ENCODE data around the gene MRPS22. TPM values are rescaled to one million over a fixed set of nuclear protein-coding genes. Genes with fewer than 3 reads are reported as not detected.

The MRPS22 gene
- 53.2 TPM for total RNA-seq

GRCh38 chr3:139343895-139344856 lies at the start of gene MRPS22:
Gene MRPS22 (plus strand): TSS chr3:139344020. CDS start chr3:139344027, 7 bp downstream.

GRCh38 chr3:139389552-139390368 lies 45.9 kb downstream of the MRPS22 start, which contains the start of gene COPB2:
Gene COPB2 (minus strand): TSS chr3:139389647. CDS start chr3:139389550, 97 bp downstream.

Small RNAs within 50 kb of the gene (small RNA-seq; reads per million reads assigned to genes)
- gene RF00026 (ENCODE audit: low replicate concordance): not detected

Other genes with a start within 250 kb of the MRPS22 start
- gene COPB2, start 45.6 kb downstream of the MRPS22 start, total RNA-seq: 108 TPM
- gene RBP2, start 132.5 kb downstream of the MRPS22 start, total RNA-seq: not detected
- gene RBP1, start 195.7 kb downstream of the MRPS22 start, total RNA-seq: 37.2 TPM